Stimulated activated CD8-positive, alpha-beta memory T cell treated with anti-CD3 and anti-CD28 coated beads, Interleukin-15, amount 100 ng/mL, for 4 hours (primary cell): Measurements from ENCODE around the gene NDUFS6.
"Not testable (repeated sequence)": the region's sequence is repeated elsewhere in the genome, so short reads cannot be mapped to it uniquely, and the experiment has no call there.

Source experiments
- DNase-seq, 2 donors: peaks; one replicate each; pipeline ENCODE4 v3.0.0-alpha.2; 2020; ENCODE audit warnings: low read depth in 2 of 2

Gene NDUFS6

DNA sequence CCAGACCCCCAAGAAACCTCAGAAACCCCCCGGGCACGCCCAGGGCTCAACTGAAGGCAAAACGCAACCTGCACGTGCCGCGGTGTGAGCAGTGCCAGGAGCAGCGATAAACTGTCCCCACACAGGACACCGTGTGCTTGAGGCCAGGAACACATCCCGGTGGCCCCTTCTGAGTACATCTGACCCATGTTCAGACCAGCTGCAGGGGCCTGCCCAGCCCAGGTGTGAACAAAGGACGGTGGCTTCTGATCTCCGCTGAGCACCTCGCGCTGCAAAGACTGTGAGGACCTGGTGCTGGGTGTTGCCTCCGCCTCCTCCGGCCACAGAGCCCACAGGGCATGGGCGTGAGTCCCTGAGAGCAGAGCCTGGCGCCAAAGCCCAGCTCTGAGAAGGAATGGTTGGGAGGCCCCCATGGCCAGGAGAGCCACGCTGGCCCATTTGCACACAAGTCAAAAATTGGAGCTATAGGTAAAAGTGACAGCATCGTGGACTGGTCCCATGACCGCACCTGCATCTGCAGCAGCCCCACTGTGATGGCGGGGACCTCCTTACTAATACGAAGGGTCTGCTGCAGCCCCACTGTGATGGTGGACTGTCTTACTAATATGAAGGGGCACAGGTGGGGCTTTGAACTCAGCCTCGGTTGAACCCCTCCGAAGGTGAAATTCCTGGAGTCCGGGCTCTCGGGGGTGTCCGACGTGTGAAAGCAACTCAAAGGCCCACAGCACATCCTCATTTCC lies 31.5 kb downstream of the NDUFS6 start:
- no peak for DNase-seq

DNA sequence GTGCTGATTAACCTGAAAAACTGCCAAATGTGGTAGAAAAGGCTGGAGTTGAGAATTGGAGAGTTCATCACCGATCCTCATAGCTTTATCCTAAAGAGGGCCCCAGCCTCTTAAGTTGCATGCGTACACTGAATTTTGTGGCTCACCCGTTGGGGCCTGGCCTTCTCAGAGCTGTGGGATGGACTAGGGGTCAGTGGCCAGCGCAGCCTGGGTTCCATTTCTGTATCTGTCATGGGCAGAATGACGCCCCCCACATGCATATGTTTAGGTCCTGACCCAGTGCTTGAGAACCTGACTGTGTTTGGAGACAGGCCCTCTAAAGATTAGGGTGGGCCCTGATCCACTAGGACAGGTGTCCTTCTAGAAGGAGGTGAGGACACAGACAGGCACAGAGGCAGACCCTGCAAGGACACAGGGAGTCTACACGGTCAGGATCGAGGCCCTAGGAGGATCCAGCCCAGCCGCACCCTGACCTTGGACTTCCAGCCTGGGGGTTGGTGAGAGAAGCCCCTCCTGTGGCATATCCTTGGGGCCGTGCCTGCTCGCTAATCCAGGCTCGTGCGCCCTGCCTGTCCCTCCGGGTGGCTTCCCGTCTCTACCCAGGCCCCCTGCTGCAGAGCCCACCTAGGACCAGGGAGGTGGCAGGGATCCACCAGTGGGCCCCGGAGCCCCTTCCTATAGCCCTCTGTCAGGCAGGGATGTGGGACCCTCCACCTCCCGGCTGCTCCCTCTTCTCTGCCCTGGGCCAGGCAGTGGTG lies 32.2 kb downstream of the NDUFS6 start:
- no peak for DNase-seq

DNA sequence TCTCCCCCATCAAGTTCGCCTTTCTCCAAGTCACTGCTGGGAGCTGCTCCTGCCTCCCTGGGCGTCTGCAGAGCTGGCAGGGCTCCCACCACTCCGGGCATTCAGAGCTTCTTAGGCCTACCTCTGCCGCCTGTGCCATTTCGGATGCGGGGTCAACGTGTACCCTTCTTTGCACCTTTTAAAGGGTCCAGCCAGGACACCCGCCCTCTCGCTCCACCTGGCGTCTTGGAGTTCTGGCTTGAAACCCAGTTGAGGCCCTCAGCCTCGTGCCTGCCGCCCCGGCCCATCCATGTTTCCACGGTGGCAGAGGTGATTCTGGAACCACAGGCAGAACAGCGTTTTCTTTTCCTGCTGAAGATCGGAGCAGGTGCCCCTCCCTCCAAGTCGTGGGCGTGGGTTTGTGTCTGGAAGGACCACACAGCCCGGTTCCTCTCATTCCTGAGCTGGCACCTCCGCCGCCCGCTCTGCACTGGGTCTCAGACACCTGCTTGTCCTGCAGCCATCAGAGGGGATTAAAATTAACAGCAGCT lies 32.9 kb downstream of the NDUFS6 start:
- DNase-seq = no peak

DNA sequence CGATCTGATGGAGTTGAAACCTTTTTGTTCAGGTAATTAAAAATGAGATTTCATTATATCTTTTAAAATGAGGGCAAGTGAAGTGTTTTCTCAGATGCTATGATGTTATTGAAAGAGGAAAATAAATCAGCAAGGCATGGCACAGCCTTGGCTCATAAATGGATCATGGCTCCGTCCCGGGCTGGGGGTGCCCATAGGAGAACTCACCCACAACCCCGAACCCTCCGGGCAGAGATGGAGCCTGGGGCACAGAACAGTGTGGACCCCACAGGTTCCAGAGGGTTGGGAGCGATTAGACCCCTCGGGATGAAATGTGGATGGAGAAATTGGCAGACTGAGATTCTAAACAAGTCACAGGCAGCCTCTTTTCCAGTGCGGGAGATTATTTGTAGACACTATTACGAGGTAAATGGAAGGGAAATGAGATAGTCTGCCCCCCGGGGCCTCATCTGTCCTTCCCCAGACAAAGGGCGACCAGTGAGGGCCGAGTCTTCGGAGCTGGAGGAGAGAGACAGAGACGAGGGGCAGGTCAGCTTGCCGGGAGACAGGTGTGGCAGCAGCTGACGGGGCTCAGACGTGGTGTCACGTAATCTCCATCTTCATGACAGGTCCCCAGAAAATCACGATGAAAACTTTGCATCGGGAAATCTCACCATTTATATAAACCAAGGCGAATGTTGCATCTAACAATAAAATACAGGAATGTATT lies 33.7 kb downstream of the NDUFS6 start:
- no peak for DNase-seq

DNA sequence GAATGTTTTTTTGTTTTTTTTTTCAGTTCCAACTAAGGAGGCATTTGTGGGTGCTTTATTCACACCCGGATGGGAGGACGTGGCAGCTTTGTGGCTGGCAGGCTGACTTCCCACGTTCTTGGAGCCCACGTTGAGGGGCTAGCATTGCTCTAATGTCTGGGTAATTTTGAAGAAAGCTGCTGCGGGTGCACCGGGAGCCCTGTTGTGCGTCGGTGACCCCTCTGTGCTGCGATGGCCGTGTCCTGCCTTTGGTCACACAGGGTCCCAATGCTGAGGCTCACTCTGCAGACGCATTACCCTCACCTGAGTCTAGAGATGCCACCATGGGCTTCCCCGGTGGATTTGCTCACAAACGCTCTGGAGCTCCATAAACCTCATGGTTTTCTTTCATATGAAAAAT lies 34.2 kb downstream of the NDUFS6 start:
- no peak for DNase-seq

DNA sequence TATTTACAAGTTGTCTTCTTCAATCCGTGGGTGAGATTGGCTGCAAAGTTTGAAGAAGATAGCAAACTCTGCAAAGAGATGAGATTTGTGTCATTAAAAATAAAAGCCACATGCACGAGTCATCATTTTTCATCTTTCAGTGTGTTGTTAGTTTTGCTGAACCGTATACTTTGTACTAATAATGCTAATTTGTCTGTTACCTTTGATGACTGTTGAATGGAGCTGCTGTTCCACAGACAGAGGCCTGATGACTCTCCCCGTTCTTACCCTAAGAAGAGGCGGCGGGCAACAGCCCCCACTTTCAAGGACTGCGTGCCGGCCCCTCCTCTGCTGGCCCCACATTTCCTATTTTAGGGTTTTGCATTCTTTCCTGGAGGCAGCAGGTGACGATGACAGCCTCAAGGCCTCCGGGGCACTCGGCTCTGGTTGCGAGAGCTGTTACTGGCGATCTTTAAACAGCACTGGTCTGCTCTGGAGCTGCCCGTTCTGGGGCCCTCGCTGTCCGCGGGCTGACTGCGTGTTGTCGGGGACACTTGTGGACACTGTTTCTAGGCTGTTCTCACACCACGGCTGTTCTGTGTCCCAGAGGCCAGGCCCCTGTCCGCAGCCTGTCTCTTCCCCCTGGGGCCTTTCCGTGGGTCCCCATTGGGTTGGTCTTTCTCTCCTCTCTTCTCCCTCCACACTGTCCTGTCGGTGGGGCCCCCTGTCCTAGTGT lies 35.1 kb downstream of the NDUFS6 start:
- no peak for DNase-seq

DNA sequence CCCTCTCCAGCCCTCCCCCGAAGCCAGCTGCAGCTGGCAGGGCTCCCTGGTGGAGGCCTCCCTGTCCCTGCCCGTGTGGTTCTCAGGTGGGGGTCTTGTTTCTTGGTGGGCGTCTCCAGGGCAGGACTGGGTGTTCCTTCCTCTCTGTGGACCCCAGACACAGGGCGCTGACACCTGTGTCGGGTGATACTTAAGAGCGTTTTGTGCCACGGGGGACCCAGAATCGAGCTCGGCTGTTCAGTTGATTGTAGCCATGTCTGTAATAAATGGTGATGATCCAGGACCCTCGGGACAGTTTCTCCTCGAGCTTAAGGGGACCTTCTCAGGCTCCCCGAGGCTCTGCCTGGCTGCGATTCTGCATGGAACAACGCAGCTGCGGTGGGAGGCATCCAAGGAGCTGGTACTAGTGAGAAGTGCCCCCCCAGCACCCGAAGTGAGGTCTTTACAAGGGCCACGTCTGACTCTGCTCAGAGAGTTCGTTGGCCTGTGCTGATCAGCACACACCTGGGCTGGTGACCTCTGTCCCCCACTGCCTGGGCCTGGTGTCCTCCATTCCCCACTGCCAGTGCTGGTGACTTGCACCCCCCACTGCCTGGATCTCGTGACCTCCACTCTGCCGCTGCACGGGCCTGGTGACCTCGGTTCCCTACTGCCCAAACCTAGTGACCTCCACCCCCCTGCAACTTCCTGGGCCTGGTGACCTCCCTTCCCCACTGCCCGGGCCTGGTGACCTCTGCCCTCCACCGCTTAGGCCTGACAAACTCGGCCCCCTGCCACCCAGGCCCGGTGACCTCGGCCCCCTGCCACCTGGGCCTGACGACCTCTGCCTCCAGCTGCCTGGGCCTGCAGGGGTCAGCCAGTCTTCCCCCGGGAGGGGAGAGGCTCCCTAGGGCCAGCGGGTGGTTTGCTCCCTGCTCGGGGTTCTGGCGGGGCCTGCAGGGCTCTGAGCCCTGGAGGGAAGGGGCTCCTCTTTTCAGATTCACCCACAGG lies 36.0 kb downstream of the NDUFS6 start:
- DNase-seq = no peak

DNA sequence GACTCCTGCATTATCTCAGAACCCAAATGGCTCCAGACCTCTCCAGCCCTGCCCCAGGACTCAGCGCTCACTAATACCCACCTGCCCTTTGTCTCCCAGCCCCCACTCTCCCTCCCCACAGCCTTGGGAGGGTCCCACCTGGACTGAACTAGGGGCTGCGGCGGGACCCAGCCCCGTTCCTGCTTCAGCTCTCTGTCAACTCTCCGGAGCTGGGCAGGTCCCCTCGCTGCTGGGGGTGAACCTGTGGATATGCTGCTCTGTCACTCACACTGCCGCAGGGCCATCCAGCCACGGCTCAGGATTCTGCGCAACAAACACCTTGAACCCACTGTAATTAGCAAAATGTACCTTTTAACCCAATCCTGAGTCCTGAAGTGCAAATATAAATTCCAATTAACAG lies 36.8 kb downstream of the NDUFS6 start:
- DNase-seq = no peak

- DNase-seq = no peak
Observed at GRCh38 chr5:1840071-1840547, 38.9 kb downstream of the NDUFS6 start.

DNA sequence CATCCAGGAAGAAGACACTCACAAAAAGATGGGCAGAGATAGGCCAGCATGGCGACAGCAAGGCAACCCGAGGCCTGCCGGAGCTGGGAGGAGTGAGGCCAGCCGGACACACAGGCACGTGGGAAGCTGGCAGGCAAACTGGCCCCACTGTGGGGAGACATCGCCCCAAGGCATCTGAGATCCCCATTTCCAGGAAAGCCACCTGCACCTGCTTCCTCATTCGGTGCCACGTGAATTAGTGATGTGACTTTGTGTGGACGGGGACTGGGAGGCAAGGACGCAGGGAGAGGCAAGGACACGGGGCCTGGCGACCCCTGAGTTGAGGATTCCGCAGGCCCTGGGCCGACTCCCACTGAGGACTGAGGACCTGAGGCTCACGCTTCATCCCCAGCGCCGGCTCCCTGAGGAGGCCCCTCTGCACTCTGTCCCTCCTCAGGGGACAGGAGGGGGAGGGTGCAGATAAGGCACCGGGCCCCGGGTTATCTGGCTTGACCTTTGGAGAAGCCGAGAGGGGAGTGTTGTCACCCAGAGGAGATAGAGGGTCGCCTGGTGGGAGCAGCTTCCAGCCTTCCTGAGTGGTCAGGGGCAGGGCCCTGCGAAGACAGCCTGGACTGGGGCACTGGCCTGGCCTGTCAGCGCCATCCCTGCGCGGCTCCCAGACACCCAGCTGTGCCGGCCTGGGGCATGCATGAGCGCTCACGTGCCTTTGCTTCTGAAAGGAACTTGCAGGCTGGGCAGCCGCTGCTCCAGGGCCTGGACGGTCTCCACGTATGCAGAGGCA lies 39.7 kb downstream of the NDUFS6 start:
- no peak for DNase-seq

DNA sequence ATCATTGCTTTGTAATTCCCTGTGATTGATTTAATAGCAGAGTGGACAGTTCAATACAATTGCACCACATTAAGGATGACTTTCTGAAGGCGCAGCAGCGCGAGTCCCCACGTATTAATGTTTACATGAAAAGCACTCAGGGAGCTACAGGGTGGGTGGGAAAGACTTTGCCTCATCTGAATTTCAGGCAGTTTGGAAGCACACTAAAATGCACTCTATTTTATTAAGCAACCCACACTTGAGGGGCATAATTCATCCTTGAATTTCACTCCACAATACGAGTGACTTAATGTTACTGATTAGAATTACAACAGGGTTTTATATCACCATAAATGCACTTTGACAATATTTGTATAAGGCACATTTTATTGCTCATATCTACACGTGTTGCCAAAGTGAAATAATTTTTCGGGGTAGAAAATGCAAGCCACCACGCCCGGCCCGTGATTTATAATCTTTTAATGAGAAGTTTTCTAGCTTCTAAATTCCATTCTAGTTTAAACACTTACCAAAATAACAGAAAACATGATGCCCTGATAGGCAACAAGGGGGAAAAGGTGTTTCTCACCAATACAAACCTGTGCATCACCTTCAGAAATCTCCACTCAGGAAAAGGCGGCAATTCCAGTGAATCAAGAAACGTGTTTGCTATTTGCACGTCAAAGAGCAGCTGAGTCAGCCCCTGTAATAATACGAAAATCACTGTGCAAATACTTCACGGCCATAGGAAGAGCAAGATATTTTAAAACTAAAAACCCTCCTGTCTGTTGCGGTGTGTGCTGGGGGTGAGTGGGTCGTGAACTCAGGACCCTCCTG lies 41.0 kb downstream of the NDUFS6 start:
- no peak for DNase-seq

DNA sequence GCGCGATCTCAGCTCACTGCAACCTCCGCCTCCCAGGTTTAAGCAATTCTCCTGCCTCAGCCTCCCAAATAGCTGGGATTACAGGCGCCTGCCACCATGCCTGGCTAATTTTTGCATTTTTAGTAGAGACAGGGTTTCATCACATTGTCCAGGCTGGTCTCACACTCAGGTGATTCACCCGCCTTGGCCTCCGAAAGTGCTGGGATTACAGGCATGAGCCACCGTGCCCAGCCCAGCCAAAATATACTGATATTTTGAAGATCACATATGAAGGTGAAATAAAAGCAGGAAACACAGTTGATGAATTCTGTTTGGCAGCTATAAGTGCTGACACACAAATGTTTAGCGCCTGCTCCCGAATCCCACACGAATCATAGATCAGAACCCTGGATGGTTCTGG lies 42.6 kb downstream of the NDUFS6 start:
- not testable (repeated sequence) for DNase-seq

- no peak for DNase-seq
Observed at GRCh38 chr5:1844708-1845436, 43.7 kb downstream of the NDUFS6 start.

GRCh38 chr5:1845696-1846095 lies 44.5 kb downstream of the NDUFS6 start:
- no peak for DNase-seq

- no peak for DNase-seq
Observed at GRCh38 chr5:1846583-1846982, 45.4 kb downstream of the NDUFS6 start.

GRCh38 chr5:1847056-1847455 lies 45.8 kb downstream of the NDUFS6 start:
- DNase-seq = no peak

GRCh38 chr5:1847611-1848010 lies 46.4 kb downstream of the NDUFS6 start:
- DNase-seq = no peak
